Measurements from ENCODE around the gene MAN2A1.
"Not testable (repeated sequence)": the region's sequence is repeated elsewhere in the genome, so short reads cannot be mapped to it uniquely, and the experiment has no call there.

MAN2A1 gene

GRCh38 chr5:109760130-109760529 is 70.4 kb downstream of the MAN2A1 start:
- DNase-seq = not testable (repeated sequence)

- no peak for DNase-seq
Observed at GRCh38 chr5:109762821-109763220, 73.1 kb downstream of the MAN2A1 start.

GRCh38 chr5:109767184-109767995 is 77.7 kb downstream of the MAN2A1 start:
- DNase-seq = no peak

GRCh38 chr5:109767997-109768396 is 78.3 kb downstream of the MAN2A1 start:
- DNase-seq = no peak

DNA sequence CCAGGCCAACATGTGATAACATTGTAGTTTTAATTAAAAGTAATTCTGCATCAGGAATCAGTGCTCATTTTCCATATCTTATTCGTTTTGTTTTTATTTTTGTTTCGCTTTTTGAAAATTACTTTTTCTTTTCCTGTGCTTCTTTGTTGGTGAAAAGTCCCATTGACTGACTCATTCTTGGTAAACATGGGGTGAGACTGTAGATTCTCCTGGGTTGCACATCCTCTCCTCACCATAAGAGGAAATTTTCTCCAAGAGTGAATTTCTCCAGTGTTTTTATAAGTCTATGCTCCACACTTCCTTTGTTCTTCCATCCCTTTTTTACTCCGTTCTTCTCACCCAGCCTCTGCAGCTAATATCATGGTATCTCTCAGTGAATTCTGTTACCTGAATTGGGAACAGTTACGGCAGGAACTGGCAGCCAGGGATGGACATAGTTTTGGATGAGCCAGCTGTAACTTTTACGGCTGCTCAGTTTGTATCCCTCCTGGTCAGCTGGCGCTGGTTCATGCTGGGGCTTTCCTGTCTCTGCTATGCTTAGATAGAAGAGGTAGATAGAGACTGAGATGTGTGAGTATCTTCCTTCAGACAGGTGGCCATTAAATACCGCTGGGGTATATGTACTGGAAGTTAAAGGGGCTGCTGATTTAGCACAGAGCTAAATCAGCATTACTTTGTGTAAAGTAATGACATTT is 80.0 kb downstream of the MAN2A1 start:
- DNase-seq = no peak

DNA sequence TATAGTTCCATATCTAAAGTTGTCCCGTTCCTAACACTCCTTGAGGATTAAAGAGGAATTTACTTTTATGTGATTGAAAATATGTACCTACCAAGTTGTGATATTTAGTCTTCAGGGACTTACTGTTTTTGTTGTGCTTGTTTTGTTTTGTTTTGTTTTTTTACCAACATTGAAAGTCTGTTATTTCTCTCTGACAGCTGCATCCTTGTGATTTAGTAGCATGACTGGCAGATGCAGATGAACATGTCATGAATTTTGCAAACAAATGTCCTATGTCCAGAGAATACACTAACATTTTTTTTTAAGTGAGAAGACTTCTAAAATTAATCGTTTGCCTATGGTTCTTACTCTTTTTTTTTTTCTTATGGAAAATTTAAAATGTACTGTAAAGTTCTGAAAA is 85.4 kb downstream of the MAN2A1 start:
- DNase-seq = no peak

GRCh38 chr5:109779036-109779735 is 89.5 kb downstream of the MAN2A1 start:
- no peak for DNase-seq

GRCh38 chr5:109784687-109785086 is 95.0 kb downstream of the MAN2A1 start:
- no peak for DNase-seq

GRCh38 chr5:109786206-109786855 is 96.6 kb downstream of the MAN2A1 start:
- no peak for DNase-seq

DNA sequence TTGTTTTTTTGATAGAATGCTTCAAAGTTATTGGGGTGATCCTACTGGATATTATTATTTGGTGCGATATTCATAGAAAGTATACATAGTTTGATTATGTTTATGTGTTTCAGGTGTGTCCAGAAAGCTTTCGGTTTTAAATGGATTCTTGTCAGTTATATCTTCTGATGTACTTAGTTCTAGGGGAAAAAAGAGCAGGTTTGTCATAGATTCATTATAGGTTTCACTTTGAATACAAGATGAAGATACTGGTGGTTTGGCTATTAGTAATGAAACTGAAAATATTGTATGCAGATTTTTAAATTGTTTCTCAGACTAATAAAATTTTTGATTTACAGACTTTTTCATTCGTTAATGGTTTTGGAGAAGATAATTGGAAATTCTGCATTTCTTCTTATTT is 98.9 kb downstream of the MAN2A1 start:
- DNase-seq = no peak

DNA sequence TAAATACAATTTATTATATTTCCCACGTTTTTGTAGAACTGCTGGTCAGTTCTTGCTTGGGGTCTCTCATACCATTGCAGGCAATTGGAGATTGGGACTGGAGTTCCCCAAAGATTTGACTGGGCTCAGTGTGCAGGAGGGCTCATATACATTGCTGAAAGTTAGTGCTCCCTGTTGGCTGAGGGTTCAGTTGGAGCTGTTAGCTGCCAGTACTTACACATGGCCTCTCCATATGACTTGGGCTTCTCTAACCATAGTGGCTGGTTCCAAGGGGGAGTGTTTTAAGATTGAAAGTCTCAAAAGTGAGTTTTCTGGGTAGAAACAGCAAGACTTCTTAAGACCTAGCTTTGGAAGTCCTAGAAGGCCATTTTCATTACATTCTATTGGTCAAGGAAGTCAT is 102.9 kb downstream of the MAN2A1 start:
- DNase-seq = no peak

DNA sequence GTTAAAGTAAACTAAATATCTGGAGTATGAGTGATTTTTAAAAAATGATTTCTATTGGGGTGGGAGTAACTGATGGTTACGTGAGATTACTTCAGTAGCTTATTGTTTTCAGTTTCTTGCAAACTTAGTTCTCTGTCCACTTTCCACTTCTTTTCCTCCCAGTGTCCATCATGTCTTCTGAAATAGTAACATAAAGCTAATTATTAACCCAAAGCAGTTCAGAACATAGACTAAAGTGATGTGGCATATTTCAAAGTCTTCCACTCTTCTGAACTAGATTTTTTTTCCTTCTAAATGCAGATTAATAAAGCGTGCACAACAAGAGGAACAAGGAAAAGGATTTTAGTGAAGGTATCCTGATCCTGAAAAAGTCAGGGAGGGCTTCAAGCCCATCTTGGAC is 114.1 kb downstream of the MAN2A1 start:
- no peak for DNase-seq

GRCh38 chr5:109805472-109805871 is 115.7 kb downstream of the MAN2A1 start:
- no peak for DNase-seq

DNA sequence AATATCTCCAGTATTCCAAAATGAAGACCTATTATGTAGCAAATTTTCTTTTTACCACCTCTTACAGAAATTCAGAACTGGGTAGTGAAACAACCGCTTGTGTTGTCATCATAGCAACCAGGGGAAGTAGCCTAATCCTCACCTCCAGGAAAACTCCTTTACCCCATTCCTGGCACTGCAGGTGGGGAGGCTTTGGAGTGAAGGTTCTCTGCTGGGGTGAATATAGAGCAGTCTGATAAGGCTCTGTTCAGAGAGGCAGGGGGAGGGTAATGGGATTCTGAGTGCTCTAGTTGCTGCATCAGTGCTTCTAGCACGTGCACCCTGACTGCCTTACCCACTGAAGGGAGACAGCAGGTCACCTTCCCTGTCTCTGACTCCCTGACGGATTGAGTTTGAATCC is 116.2 kb downstream of the MAN2A1 start:
- no peak for DNase-seq

GRCh38 chr5:109812698-109813097 is 123.0 kb downstream of the MAN2A1 start:
- DNase-seq = no peak

DNA sequence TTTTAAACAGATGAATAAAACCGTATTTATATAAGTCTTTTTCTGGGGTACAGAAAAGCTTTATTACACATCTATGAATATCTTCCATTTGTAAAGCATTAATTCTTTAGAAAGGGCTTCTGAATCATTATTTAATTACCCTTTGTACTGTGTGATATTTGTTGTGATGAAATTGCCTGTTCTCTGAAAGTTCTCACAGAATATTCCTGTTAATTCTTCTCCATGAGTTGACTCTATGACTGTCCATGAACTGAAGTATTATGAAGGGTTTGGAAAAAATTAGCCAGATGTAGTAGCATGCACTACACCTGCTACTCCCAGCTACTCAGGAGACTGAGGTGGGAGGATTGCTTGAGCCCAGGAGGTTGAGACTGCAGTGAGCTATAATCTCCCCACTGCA is 127.0 kb downstream of the MAN2A1 start:
- DNase-seq = no peak

GRCh38 chr5:109819878-109820277 is 130.2 kb downstream of the MAN2A1 start:
- no peak for DNase-seq

DNA sequence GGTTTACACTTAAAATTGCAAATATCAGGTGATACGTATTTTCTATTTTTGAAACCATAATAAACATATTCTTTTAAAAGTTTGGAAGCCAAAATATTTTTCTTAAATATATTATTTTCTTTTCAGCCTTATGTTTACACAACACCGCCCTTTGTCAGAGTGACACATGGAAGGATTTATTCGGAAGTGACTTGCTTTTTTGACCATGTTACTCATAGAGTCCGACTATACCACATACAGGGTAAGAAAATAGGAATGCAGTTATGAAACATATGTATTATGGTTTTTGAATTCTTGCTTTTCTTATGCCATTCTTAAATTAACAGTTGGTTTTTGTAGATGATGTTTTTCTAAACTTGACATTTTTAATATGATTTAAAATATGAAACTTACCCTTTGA is 133.9 kb downstream of the MAN2A1 start:
- no peak for DNase-seq

DNA sequence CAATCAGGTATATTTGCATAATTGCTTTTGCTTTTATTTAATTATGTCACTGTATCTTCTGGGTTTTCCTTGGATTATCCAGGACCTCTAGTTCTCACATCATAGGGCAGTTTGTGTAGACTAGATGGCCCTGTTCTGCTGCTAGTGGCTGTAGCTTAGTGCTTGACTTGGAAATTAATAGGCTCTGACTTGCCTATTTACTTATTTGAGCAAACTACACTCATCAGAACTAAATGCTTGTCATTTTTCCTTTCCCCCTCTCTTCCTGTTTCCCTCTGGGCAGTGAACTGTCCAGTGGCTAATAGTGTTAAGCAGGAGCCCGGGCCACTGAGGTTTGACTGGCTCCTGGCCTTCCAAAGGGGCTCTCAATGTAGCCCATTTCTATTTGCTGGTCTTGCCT is 135.7 kb downstream of the MAN2A1 start:
- no peak for DNase-seq

DNA sequence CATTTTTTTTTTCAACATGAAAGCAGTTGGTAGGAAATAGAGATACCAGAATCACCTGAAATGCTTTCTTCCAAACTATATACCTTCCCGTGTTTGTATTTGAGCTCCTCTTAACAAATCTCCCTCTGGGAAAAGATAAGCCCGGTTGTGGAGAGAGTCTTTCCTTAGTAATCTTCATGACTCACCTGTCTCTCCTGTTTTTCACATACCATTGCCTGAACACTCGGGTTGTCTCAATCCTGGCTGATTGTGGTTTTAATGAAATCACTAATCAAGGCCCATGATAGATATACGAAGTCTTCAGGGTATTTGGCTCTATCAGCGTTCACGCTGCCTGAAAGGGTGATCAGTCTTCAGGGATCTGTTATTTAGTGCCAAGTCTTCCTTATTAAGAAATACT is 136.7 kb downstream of the MAN2A1 start:
- DNase-seq = no peak

- DNase-seq = no peak
Observed at GRCh38 chr5:109829331-109829730, 139.6 kb downstream of the MAN2A1 start.

GRCh38 chr5:109830955-109831502 is 141.3 kb downstream of the MAN2A1 start:
- DNase-seq = no peak
